GM12878 (cell line): ENCODE results near the gene UBE2QL1. TPM values are rescaled to one million over a fixed set of nuclear protein-coding genes. Genes with fewer than 3 reads are reported as not detected.

Experiments used
- ATAC-seq: fragments of 200-7000 bp; cut with Tn5 transposase; 3 replicates; pipeline ENCODE4 v1.9.1; 2020; ENCODE audit warnings: mild to moderate bottlenecking, moderate library complexity
- BruUV-seq: library from RNA; stranded (reverse); fragments of 400-500 nt; replicated peaks from 2 replicates; lab custom pipeline; 2021; lab: Mats Ljungman, UMichigan
- CTCF ChIA-PET: fragments of 300-600 bp; sonication (Branson Sonifier 250); formaldehyde crosslinking; extraction: SDS; loops from one replicate; lab custom pipeline; 2021; ENCODE audit warnings: inconsistent platforms; lab: Yijun Ruan, JAX
- POLR2A ChIA-PET: fragments of 350-600 bp; formaldehyde crosslinking; extraction: SDS; loops from one replicate; lab custom pipeline; 2021; ENCODE audit warnings: inconsistent platforms; lab: Charles Lee
- RAD21 ChIA-PET: fragments of 300-600 bp; sonication (Branson Sonifier 250); formaldehyde crosslinking; loops from one replicate; lab custom pipeline; 2023; ENCODE audit warnings: antibody characterized with exemption; ENCODE audit not compliant: unreplicated experiment; lab: Charles Lee
- SMC1A ChIA-PET: fragments of 300-600 bp; sonication (Branson Sonifier 250); formaldehyde crosslinking; loops from one replicate; lab custom pipeline; 2023; ENCODE audit not compliant: unreplicated experiment, uncharacterized antibody; lab: Charles Lee
- DNase-seq: peaks from one replicate; pipeline ENCODE4 v3.0.0-alpha.2; 2011; ENCODE audit warnings: low read depth, low spot score
- FAIRE-seq: peaks from 3 replicates; lab custom pipeline; 2011; peaks lifted over from hg19 to GRCh38; lab: Jason Lieb, UNC
- H2AFZ ChIP-seq: 2 replicates; pipeline ENCODE4 v1.6.0; 2011; ENCODE audit warnings: low read depth, low read length, control low read depth; ENCODE audit not compliant: control insufficient read depth
- H3K27ac ChIP-seq: 2 replicates; pipeline ENCODE4 v1.5.1; 2011; ENCODE audit warnings: control low read depth; ENCODE audit not compliant: control insufficient read depth, insufficient read depth
- H3K27me3 ChIP-seq, 2 experiments: replicated peaks in 1 of 2; 2 replicates each; pipeline versions ENCODE4 v1.6.0 to v1.6.1; 2011; ENCODE audit warnings: low read length in 1 of 2; ENCODE audit not compliant: control insufficient read depth in 2 of 2, insufficient read depth in 2 of 2
- H3K36me3 ChIP-seq, 2 experiments: 2 replicates each; pipeline ENCODE4 v1.5.1; 2011; ENCODE audit warnings: low read length in 1 of 2; ENCODE audit not compliant: control insufficient read depth in 2 of 2, insufficient read depth in 2 of 2
- H3K4me1 ChIP-seq: 2 replicates; pipeline ENCODE4 v1.6.1; 2011; ENCODE audit warnings: mild to moderate bottlenecking, low read length, moderate library complexity, mixed read lengths; ENCODE audit not compliant: control insufficient read depth, insufficient read depth
- H3K4me2 ChIP-seq: 2 replicates; pipeline ENCODE4 v1.6.0; 2011; ENCODE audit warnings: control low read depth; ENCODE audit not compliant: control insufficient read depth, insufficient read depth
- H3K4me3 ChIP-seq: fragments of 200-600 bp; sonication (generic); 2 replicates; pipeline ENCODE4 v1.5.1; 2016
- H3K79me2 ChIP-seq: 2 replicates; pipeline ENCODE4 v1.6.0; 2011; ENCODE audit warnings: low read length; ENCODE audit not compliant: control insufficient read depth, insufficient read depth
- H3K9ac ChIP-seq: 2 replicates; pipeline ENCODE4 v1.8.0; 2011; ENCODE audit warnings: low read length, control low read depth, mixed read lengths; ENCODE audit not compliant: control insufficient read depth, insufficient read depth
- H3K9me3 ChIP-seq: replicated peaks from 3 replicates; pipeline ENCODE4 v1.5.1; 2011; ENCODE audit warnings: mild to moderate bottlenecking, low read length; ENCODE audit not compliant: control insufficient read depth, insufficient read depth
- H4K20me1 ChIP-seq: 2 replicates; pipeline ENCODE4 v1.6.0; 2011; ENCODE audit not compliant: control insufficient read depth, insufficient read depth
- ATF7 ChIP-seq: fragments of 450-650 bp; IDR thresholded peaks from 2 replicates; pipeline ENCODE4 v1.6.1; 2016; ENCODE audit warnings: low read depth, mild to moderate bottlenecking
- BHLHE40 ChIP-seq, 2 experiments: fragments of 450-650 bp in 1 of 2; IDR thresholded peaks; 2 replicates each; pipeline ENCODE4 v1.6.1; 2011 to 2017; ENCODE audit warnings: low read depth in 2 of 2, borderline replicate concordance in 1 of 2, improper control_type of control experiment in 1 of 2, low read length in 1 of 2, mild to moderate bottlenecking in 1 of 2
- CHD1 ChIP-seq: IDR thresholded peaks from 2 replicates; pipeline ENCODE4 v1.6.1; 2012; ENCODE audit warnings: low read depth, low read length, improper control_type of control experiment
- HDAC2 ChIP-seq: fragments of 200-600 bp; sonication (generic); IDR thresholded peaks from 2 replicates; pipeline ENCODE4 v1.6.1; 2017
- NKRF ChIP-seq: fragments of 450-650 bp; conservative IDR thresholded peaks from 2 replicates; pipeline ENCODE4 v1.6.1; 2017; ENCODE audit warnings: mild to moderate bottlenecking, moderate library complexity
- POLR2AphosphoS2 ChIP-seq: IDR thresholded peaks from 2 replicates; pipeline ENCODE4 v1.6.1; 2011; ENCODE audit warnings: low read depth, mild to moderate bottlenecking, low read length, improper control_type of control experiment, moderate library complexity
- YY1 ChIP-seq: IDR thresholded peaks from 2 replicates; pipeline ENCODE4 v1.6.1; 2011; ENCODE audit warnings: low read depth, mild to moderate bottlenecking, low read length
- WGBS: methylation state at CpG from one replicate; pipeline ENCODE4 v1.1.6; 2016; ENCODE audit warnings: low lambda C conversion rate; ENCODE audit not compliant: insufficient replicate concordance, insufficient coverage; ENCODE audit errors: missing lambda C conversion rate; 5-methylcytosine and 5-hydroxymethylcytosine counted together
- in situ Hi-C: fragments of 300-500 bp; cut with MboI; formaldehyde crosslinking; loops from 9 replicates; pipeline ENCODE4 v1.14.3; 2018; ENCODE audit warnings: mixed read lengths
- intact Hi-C: fragments of 100-400 bp; cut with micrococcal nuclease; formaldehyde crosslinking; loops from one replicate; pipeline ENCODE4 v1.14.2; 2022; ENCODE audit not compliant: unreplicated experiment
- polyA plus RNA-seq, 11 experiments: library from polyadenylated mRNA; depleted of rRNA in 4 of 11; unstranded in 6 of 11; stranded (reverse) in 5 of 11; fragments of >200 nt; fragmentation: Nextera tagmentation in 4 of 11; fragmentation: Illumina TruSeq in 1 of 11; extraction: Ambion mirVana in 4 of 11; extraction: Trizol in 1 of 11; gene quantifications; 1 replicate in 1 of 11; 2 replicates in 10 of 11; pipeline versions ENCODE4 v1.2.1 to v1.2.3, GENCODE V29; 2011 to 2016; ENCODE audit warnings: inconsistent platforms in 2 of 11, missing spikeins in 2 of 11, low read depth in 1 of 11
- total RNA-seq, 4 experiments: library from RNA; depleted of rRNA in 3 of 4; stranded (reverse); fragments of >200 nt in 3 of 4; fragmentation: Illumina TruSeq in 1 of 4; extraction: Trizol in 1 of 4; gene quantifications; 2 replicates each; pipeline versions ENCODE4 v1.2.1 to v1.2.3, GENCODE V29; 2013 to 2021

Gene UBE2QL1
- total and polyA plus RNA-seq, 10 of the 15 experiments (the other 5 are each of a cell fraction or from before 2014, with no cell fraction given): 0.03 to 0.62 (median 0.04) TPM; not detected in 6

GRCh38 chr5:6540111-6540827 lies 91.6 kb downstream of the UBE2QL1 start (continued):
- TF ChIP-seq YY1: no peak
- TF ChIP-seq, all 136 proteins: peak for 0

DNA sequence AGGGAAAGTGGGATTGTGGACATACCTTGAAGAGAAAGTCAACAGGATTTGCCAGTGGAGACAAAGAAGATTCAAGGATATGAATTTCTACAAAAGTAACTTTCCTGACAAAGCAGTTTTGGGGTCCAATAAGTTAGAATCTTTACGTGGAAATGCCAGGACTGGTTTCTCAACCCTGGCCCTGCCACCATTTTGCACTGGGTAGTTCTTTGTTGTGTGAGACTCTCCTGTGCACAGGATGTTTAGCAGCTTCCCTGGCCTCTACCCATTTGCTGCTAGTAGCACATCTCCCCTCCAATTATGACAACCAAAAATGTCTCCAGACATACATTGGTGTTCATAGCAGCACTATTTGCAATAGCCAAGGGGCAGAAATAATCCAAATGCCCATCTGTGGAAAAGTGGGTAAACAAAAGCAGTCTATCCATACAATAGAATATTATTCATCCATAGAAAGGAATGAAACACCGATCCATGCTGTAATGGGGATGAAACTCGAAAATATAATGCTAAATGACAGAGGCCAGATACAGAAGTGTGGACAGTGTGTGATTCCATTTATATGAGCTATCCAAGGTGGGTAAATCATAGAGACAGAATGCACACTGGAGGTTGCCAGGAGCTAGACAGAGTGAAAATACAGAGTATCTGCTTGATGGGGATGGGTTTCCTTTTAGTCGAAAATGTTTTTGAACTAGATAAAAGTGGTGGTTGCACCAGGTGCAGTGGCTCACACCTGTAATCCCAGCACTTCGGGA lies 92.8 kb downstream of the UBE2QL1 start:
- H4K20me1 ChIP-seq: no peaks in the 10 kb centered on the region
- BruUV-seq: no TSS peak
- H3K36me3 ChIP-seq: no peaks in the 10 kb centered on the region
- in situ Hi-C loops (no loop called here), intact Hi-C loops (no loop called here)
- H3K9ac ChIP-seq: no peak overlapping the region
- FAIRE-seq: no peak
- ChIA-PET CTCF (no interaction called here), SMC1A (interaction anchor here (0.7 kb wide), 1 partner anchor 939 kb away, joined by 3 read pairs; no protein-coding TSS in a partner anchor), RAD21 (no interaction called here), POLR2A (no interaction called here)
- H3K4me2 ChIP-seq: no peak overlapping the region
- no peak overlapping the region for H3K4me3 ChIP-seq
- WGBS: 18% methylated on average over 5 of the region's 5 CpGs
- peaks cover 0 to 1% of the 10 kb centered on the region in 2 experiments; a peak in 2 of 4 replicates for H3K27me3 ChIP-seq
- no peaks in the 10 kb centered on the region for H3K4me1 ChIP-seq
- H3K79me2 ChIP-seq: no peaks in the 10 kb centered on the region
- no peak overlapping the region for H2AFZ ChIP-seq
- H3K9me3 ChIP-seq: no peaks in the 10 kb centered on the region
- H3K27ac ChIP-seq: no peak overlapping the region
- DNase-seq: no peak
- ATAC-seq: no peak
- TF ChIP-seq CHD1 (no peak), ATF7 (no peak), HDAC2 (no peak), BHLHE40 (IDR thresholded peaks at IDR 0.05; ENCODE audit: borderline replicate concordance in 1 of 2, low read depth in 2 of 2, low read length in 1 of 2) (no peak), NKRF (no peak), YY1 (no peak), POLR2AphosphoS2 (no peak)
